HG03175 (cell line): ENCODE data around the gene IPO8.
"Not testable (repeated sequence)": the region's sequence is repeated elsewhere in the genome, so short reads cannot be mapped to it uniquely, and the experiment has no call there.

Experiments used
- ATAC-seq: cut with Tn5 transposase; IDR thresholded peaks from one replicate; pipeline ENCODE4 v1.9.1; 2021; ENCODE audit warnings: mild to moderate bottlenecking, moderate library complexity; ENCODE audit not compliant: unreplicated experiment

IPO8 gene

DNA sequence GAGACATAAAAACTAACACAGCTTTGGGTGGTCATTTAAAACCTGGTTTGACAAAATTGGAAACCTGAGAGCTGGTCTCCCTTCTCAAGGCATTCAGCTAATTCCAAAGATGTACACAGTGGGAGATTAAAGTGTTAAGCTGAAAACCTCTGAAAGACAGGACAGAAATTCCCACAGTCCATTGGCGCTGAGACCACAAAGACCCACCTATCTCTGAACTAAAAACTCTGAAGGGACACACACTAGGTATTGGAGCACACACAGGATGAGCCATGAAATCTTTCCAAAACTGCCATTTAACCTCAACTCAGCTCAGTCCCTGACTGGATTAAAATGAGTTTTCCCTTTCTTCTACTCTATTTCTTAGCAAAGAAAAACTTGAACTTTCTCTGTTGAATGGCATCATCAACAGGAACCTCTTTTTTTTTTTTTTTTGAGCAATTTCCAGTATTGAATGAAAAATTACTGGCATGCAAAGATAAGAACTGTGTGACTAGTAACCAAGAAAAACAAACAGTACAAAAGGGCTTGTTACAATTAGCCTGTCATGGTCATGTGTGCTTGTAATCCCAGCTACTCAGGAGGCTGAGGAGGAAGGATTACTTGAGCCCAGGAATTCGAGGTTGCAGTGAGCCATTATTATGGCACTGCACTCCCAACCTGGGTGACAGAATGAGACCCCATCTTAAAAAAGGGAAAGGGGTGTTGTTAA is 82.4 kb downstream of the IPO8 start:
- no peak for ATAC-seq

DNA sequence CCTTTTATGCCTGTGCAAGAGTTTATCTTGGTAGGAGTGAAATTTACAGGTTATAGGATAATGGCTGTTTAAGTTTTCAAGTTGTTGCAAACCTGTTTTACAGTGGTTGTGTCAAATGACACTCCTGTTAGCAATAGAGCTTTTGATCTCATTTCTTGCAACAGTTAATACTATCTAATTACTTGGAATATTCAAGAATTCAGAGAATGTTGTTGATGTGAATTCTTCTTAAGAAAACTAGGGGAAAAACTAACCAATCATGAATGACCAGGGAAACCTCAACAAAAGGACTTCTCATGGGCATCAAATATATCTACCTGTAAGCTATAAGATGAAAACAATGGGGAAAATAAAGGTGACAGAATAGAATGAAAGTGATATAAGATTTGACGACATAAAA is 85.0 kb downstream of the IPO8 start:
- no peak for ATAC-seq

DNA sequence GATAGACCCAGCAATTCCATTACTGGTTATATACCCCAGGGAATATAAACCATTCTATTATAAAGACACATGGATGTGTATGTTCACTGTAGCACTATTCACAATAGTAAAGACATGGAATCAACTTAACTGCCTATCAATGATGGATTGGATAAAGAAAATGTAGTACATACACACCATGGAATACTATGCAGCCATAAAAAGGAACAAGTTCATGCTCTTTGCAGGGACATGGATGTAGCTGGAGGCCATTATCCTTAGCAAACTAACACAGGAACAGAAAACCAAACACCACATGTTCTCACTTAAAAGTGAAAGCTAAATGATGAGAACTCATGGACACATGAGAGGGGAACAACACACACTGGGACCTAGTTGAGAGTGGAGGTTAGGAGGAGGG is 85.8 kb downstream of the IPO8 start:
- not testable (repeated sequence) for ATAC-seq

DNA sequence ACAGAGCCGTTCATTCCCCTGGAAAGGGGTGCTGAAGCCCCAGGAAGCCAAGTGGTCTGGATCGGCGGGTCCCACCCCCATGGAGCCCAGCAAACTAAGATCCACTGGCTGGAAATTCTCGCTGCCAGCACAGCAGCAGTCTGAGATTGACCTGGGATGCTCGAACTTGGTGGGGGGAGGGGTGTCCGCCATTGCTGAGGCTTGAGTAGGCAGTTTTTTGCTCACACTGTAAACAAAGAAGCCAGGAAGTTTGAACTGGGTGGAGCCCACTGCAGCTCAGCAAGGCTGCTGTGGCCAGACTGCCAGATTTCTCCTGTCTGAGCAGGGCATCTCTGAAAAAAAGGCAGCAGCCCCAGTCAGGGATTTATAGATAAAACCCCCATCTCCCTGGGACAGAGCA is 91.4 kb downstream of the IPO8 start:
- not testable (repeated sequence) for ATAC-seq

DNA sequence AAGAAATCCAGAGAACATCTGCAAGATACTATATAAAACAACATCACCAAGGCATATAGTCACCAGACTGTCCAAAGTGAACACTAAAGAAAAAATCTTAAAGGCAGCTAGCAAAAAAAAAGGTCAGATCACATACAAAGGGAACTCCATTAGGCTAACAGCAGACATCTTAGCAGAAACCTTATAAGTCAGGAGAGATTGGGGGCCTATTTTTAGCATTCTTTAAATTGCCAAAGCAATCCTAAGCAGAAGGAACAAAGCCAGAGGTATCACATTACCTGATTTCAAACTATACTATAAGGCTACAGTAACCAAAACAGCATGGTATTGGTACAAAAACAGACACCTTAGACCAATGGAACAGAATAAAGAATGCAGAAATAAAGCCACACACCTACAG is 92.5 kb downstream of the IPO8 start:
- no peak for ATAC-seq

DNA sequence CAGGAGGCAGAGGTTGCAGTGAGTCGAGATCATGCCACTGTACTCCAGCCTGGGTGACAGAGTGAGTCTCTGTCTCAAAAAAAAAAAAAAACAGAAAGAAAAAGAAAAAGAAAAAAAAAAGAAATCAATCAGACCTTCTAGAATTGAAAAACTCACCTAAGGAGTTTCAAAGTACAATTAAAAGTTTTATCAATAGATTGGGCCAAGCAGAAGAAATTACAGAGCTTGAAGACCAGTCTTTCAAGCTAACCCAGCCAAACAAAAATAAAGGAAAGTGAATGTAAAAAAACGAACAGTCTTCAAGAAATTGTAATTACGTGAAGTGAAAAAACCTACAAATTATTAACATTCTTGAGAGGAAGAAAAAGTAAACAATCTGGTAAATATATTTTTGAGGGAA is 93.0 kb downstream of the IPO8 start:
- ATAC-seq: no peak

DNA sequence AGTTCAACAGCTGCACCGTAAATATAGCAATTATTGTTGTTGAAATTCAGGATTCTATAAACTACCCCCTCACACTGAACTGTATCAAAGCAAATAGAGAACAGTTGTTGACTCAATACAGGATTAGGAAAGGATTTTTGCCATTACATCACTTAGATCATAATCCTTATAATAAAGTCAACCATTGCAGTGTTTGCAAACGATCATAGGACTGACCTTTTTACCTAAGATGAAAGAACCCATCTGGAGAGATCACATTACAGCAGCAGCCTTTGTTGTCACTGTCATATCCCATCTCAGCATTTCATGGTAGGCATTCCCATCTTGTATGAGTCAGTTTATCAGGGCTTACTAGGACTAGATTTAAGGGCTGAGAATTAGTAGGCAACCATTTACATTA is 96.1 kb downstream of the IPO8 start:
- ATAC-seq: no peak

DNA sequence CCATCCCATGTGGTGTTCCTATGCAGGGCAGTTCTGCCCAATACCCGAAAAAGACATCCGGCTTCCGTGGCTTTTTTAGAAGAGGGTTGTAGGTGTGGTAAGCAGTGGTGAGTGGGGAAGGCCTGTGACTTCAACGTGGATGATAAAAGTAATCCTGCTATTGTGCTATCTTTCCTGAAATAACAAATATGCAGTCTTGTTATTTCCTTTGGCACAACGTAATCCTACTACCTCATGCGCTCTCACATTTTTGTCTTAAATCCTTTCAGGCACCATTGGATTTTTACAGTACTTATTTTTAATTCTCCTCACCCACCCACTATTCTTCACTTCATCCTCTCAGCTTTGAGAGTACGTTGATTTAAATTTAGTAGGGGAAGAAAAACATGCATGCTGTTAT is 96.8 kb downstream of the IPO8 start:
- no peak for ATAC-seq

DNA sequence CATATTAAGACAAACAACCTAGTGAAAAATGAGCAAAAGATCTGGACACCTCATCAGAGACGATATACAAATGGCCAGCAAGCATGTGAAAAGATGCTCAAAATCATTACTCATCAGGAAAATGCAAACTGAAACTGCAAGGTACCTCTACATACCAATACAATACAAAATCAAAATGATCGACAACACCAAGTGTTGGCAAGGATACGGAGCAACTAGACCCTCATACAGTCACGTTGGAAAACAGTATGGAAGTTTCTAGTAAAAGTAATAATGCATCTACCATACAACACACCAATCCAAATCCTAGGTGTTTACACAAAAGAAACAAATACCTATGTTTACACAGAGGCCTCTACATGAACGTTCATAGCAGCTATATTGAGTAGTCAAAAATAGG is 99.9 kb downstream of the IPO8 start:
- ATAC-seq: no peak

DNA sequence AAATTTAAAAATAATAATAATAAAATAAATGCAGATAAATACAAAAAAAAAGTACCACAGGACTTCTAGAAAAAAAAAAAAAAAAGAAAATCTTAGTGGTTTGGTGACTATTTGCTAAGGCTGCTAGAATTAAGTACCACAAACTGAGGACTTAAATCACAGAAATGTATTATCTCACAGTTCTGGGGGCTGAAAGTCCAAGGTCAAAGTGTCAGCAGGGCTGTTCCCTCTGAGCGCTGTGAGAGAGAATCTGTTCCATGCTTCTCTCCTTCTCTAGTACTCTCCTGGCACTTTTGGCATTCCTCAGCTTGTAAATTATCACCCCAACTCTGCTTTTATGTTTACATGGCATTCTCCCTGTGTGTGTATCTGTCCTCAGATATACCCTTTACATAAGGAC is 101.2 kb downstream of the IPO8 start:
- ATAC-seq: no peak

DNA sequence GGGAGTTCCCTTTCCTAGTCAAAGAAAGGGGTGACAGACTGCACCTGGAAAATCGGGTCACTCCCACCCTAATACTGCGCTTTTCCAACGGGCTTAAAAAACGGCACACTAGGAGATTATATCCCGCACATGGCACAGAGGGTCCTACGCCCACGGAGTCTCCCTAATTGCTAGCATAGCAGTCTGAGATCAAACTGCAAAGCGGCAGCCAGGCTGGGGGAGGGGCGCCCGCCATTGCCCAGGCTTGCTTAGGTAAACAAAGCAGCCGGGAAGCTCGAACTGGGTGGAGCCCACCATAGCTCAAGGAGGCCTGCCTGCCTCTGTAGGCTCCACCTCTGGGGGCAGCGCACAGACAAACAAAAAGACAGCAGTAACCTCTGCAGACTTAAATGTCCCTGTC is 107.1 kb downstream of the IPO8 start:
- not testable (repeated sequence) for ATAC-seq

DNA sequence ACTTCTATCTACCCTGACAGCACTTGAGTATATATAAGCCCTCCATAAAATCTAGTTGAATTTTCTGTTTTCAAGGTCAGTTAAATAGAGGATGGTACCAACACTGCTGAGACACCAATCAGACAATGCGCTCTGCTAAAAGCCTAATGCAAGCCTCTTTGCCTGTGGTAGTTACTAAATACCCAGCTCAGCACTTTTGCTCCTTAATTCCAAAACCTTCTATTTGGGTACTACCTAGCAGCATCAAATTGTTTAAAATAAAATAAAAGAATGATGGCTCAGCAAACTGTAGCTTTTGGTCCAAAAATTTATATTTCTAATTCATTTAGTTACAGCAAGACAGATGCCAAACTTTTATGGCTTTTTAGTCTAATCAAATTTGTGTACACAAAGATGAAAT is 107.9 kb downstream of the IPO8 start:
- no peak for ATAC-seq

DNA sequence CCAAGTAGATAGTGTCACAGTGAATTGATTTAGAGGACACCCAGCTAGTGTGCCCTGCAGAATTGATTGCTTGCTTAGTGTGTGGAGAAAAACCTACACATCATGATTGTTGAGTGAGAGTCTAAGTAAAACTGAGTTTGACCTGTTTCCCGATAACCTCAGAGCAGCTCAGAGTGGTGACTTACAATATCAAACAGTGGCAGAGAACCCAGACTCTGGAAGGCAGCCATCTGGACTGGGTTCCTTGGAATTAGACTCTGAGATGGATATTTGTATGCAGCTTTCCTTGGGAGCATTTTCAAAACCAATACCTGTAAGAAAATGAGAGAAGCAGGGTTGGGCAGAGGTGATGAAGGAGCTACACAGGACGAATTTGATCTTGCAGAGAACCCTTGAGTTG is 109.8 kb downstream of the IPO8 start:
- ATAC-seq: no peak

DNA sequence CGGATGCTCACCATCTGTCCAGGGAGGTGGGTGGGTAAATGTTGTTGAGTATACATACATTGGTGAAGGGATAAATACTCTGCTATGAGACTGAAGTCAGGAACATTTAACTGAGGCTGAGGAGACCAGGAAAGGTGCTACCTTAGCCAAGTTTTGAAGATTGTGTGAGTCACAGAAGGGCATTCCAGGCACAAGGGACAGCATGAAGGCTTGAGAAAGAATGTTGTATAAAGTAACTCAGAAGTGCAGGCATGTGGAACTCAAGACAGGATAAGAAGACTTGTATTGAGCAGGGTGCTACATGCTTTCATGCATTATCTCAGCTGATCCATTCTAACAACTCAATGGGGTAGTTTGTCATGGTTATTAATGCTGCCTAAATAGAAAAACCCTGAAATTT is 112.7 kb downstream of the IPO8 start:
- no peak for ATAC-seq

DNA sequence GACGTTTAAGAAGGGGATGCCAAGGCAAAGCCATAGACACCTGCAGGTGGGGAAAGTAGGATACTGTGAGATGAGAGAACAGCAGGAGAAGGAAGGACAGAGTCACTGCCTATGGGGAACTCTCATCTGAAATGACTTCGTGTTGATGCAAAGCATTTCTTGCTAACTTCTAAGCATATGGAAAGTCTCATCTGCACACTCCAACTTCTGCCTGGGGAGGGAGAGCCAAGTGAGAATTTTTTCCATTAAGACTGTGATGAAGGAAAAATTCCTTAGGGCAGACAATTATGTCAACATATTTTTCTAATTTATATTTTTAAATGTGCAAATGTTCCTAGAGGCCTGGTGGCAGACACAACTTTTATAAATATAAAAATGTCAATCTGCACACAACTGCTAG is 115.3 kb downstream of the IPO8 start:
- ATAC-seq: no peak
